Measurements from ENCODE around the gene SLC25A53.
"Not testable (repeated sequence)": the region's sequence is repeated elsewhere in the genome, so short reads cannot be mapped to it uniquely, and the experiment has no call there.

SLC25A53 gene

GRCh38 chrX:104084534-104085277, 72.1 kb downstream of the SLC25A53 start:
- H3K4me3 ChIP-seq (ENCODE audit: low read depth, low read length): no peak overlapping the region
- no peak for DNase-seq (ENCODE audit: low read depth)

GRCh38 chrX:104084063-104084462, 72.7 kb downstream of the SLC25A53 start:
- no peak overlapping the region for H3K4me3 ChIP-seq (ENCODE audit: low read depth, low read length)
- no peak for DNase-seq (ENCODE audit: low read depth)

GRCh38 chrX:104077854-104078253, 79.0 kb downstream of the SLC25A53 start:
- not testable (repeated sequence) for DNase-seq (ENCODE audit: low read depth); H3K4me3 ChIP-seq (ENCODE audit: low read depth, low read length)

- not testable (repeated sequence) for H3K4me3 ChIP-seq (ENCODE audit: low read depth, low read length); DNase-seq (ENCODE audit: low read depth)
These were observed 80.9 kb downstream of the SLC25A53 start, which contains the start of gene TMSB15C for GRCh38 chrX:104075778-104076445. Gene TMSB15C (minus strand): TSS chrX:104076236.

- H3K4me3 ChIP-seq (ENCODE audit: low read depth, low read length); DNase-seq (ENCODE audit: low read depth): not testable (repeated sequence)
These were observed 94.2 kb downstream of the SLC25A53 start for GRCh38 chrX:104062636-104063035.

GRCh38 chrX:104054956-104055355, 101.9 kb downstream of the SLC25A53 start:
- not testable (repeated sequence) for DNase-seq (ENCODE audit: low read depth); H3K4me3 ChIP-seq (ENCODE audit: low read depth, low read length)

Data from skeletal muscle cell (primary cell).